IPS-20b (cell line): ENCODE measurements around the gene TRIM39.
"Not testable (repeated sequence)": the region's sequence is repeated elsewhere in the genome, so short reads cannot be mapped to it uniquely, and the experiment has no call there.

Source experiments
- H3K27ac ChIP-seq: one replicate; pipeline ENCODE4 v1.5.1; 2013; ENCODE audit warnings: low read length
- H3K27me3 ChIP-seq: 2 replicates; pipeline ENCODE4 v1.6.1; 2013; ENCODE audit warnings: mild to moderate bottlenecking, low read length, inconsistent platforms; ENCODE audit not compliant: insufficient read depth
- H3K36me3 ChIP-seq: 2 replicates; pipeline ENCODE4 v1.6.1; 2013; ENCODE audit warnings: low read depth, mild to moderate bottlenecking, inconsistent platforms, low read length, moderate library complexity; ENCODE audit not compliant: insufficient read depth
- H3K4me1 ChIP-seq: 2 replicates; pipeline ENCODE4 v1.6.1; 2013; ENCODE audit warnings: mild to moderate bottlenecking, control low read depth, inconsistent platforms, low read length, moderate library complexity; ENCODE audit not compliant: insufficient read depth
- H3K4me3 ChIP-seq: 2 replicates; pipeline ENCODE4 v1.5.1; 2013; ENCODE audit warnings: mild to moderate bottlenecking, low read length, inconsistent platforms
- H3K9ac ChIP-seq: 2 replicates; pipeline ENCODE4 v1.6.1; 2013; ENCODE audit warnings: low read depth, mild to moderate bottlenecking, inconsistent platforms, low read length, moderate library complexity
- H3K9me3 ChIP-seq: 2 replicates; pipeline ENCODE4 v1.6.1; 2013; ENCODE audit warnings: mild to moderate bottlenecking, low read depth, low read length, inconsistent platforms; ENCODE audit not compliant: insufficient read depth

TRIM39 gene

GRCh38 chr6:30352550-30352949 is 25.8 kb downstream of the TRIM39 start:
- H3K27ac ChIP-seq: no peak overlapping the region
- H3K4me3 ChIP-seq: no peak overlapping the region
- H3K27me3 ChIP-seq: no peaks in the 10 kb centered on the region
- no peaks in the 10 kb centered on the region for H3K9me3 ChIP-seq
- no peaks in the 10 kb centered on the region for H3K4me1 ChIP-seq
- no peak overlapping the region for H3K9ac ChIP-seq
- H3K36me3 ChIP-seq: peaks cover under 1% of the 10 kb centered on the region; the same call in 1 of the 2 replicates

- H3K27me3 ChIP-seq: peaks cover 26% of the 10 kb centered on the region
- no peak overlapping the region for H3K9ac ChIP-seq
- H3K9me3 ChIP-seq: no peaks in the 10 kb centered on the region
- no peaks in the 10 kb centered on the region for H3K36me3 ChIP-seq
- no peak overlapping the region for H3K4me3 ChIP-seq
- no peak overlapping the region for H3K27ac ChIP-seq
- no peaks in the 10 kb centered on the region for H3K4me1 ChIP-seq
These were observed 28.6 kb downstream of the TRIM39 start for GRCh38 chr6:30355281-30355680.

GRCh38 chr6:30356536-30356935 is 29.8 kb downstream of the TRIM39 start:
- no peak overlapping the region for H3K9ac ChIP-seq
- H3K27me3 ChIP-seq: peaks cover 34% of the 10 kb centered on the region
- no peaks in the 10 kb centered on the region for H3K9me3 ChIP-seq
- H3K36me3 ChIP-seq: no peaks in the 10 kb centered on the region
- H3K4me3 ChIP-seq: no peak overlapping the region
- H3K4me1 ChIP-seq: no peaks in the 10 kb centered on the region
- H3K27ac ChIP-seq: no peak overlapping the region

- peak overlapping the region; percentile 80 for H3K9ac ChIP-seq
- H3K36me3 ChIP-seq: no peaks in the 10 kb centered on the region
- no peaks in the 10 kb centered on the region for H3K9me3 ChIP-seq
- H3K27me3 ChIP-seq: peaks cover 34% of the 10 kb centered on the region
- H3K27ac ChIP-seq: no peak overlapping the region
- no peaks in the 10 kb centered on the region for H3K4me1 ChIP-seq
- H3K4me3 ChIP-seq: peak overlapping the region; percentile 90
These were observed 31.2 kb downstream of the TRIM39 start for GRCh38 chr6:30357678-30358540.

- Histone ChIP-seq H3K9me3 (no peaks in the 10 kb centered on the region), H3K27me3 (peaks cover 34% of the 10 kb centered on the region), H3K27ac (no peak overlapping the region), H3K4me3 (no peak overlapping the region), H3K4me1 (no peaks in the 10 kb centered on the region), H3K36me3 (no peaks in the 10 kb centered on the region), H3K9ac (no peak overlapping the region)
These were observed 32.5 kb downstream of the TRIM39 start for GRCh38 chr6:30359276-30359675.

GRCh38 chr6:30360139-30360538 is 33.4 kb downstream of the TRIM39 start:
- H3K27ac ChIP-seq: no peak overlapping the region
- H3K27me3 ChIP-seq: peaks cover 34% of the 10 kb centered on the region
- H3K4me1 ChIP-seq: no peaks in the 10 kb centered on the region
- no peak overlapping the region for H3K9ac ChIP-seq
- H3K36me3 ChIP-seq: no peaks in the 10 kb centered on the region
- no peaks in the 10 kb centered on the region for H3K9me3 ChIP-seq
- no peak overlapping the region for H3K4me3 ChIP-seq

GRCh38 chr6:30361661-30362060 is 34.9 kb downstream of the TRIM39 start:
- no peaks in the 10 kb centered on the region for H3K36me3 ChIP-seq
- no peak overlapping the region for H3K9ac ChIP-seq
- H3K27me3 ChIP-seq: peaks cover 39% of the 10 kb centered on the region
- H3K9me3 ChIP-seq: no peaks in the 10 kb centered on the region
- no peak overlapping the region for H3K4me3 ChIP-seq
- H3K4me1 ChIP-seq: no peaks in the 10 kb centered on the region
- no peak overlapping the region for H3K27ac ChIP-seq

- Histone ChIP-seq H3K27me3 (peaks cover 31% of the 10 kb centered on the region), H3K27ac (no peak overlapping the region), H3K36me3 (no peaks in the 10 kb centered on the region), H3K9me3 (no peaks in the 10 kb centered on the region), H3K4me3 (no peak overlapping the region), H3K9ac (no peak overlapping the region), H3K4me1 (no peaks in the 10 kb centered on the region)
These were observed 36.7 kb downstream of the TRIM39 start for GRCh38 chr6:30363459-30363858.

- H3K27me3 ChIP-seq: peaks cover 20% of the 10 kb centered on the region
- H3K4me1 ChIP-seq: no peaks in the 10 kb centered on the region
- no peak overlapping the region for H3K9ac ChIP-seq
- no peak overlapping the region for H3K27ac ChIP-seq
- H3K9me3 ChIP-seq: no peaks in the 10 kb centered on the region
- H3K4me3 ChIP-seq: no peak overlapping the region
- no peaks in the 10 kb centered on the region for H3K36me3 ChIP-seq
These were observed 37.9 kb downstream of the TRIM39 start for GRCh38 chr6:30364591-30364990.

GRCh38 chr6:30369280-30369679 is 42.6 kb downstream of the TRIM39 start:
- not testable (repeated sequence) for H3K27me3 ChIP-seq, H3K4me1 ChIP-seq, H3K9me3 ChIP-seq, H3K27ac ChIP-seq, H3K9ac ChIP-seq, H3K4me3 ChIP-seq, H3K36me3 ChIP-seq

GRCh38 chr6:30378290-30378937 is 51.7 kb downstream of the TRIM39 start:
- H3K9me3 ChIP-seq: no peaks in the 10 kb centered on the region
- no peaks in the 10 kb centered on the region for H3K4me1 ChIP-seq
- H3K9ac ChIP-seq: no peak overlapping the region
- no peak overlapping the region for H3K4me3 ChIP-seq
- peaks cover 44% of the 10 kb centered on the region for H3K27me3 ChIP-seq
- H3K27ac ChIP-seq: no peak overlapping the region
- no peaks in the 10 kb centered on the region for H3K36me3 ChIP-seq

- H3K9me3 ChIP-seq: no peaks in the 10 kb centered on the region
- no peak overlapping the region for H3K9ac ChIP-seq
- H3K27me3 ChIP-seq: peaks cover 48% of the 10 kb centered on the region
- no peak overlapping the region for H3K4me3 ChIP-seq
- H3K27ac ChIP-seq: no peak overlapping the region
- no peaks in the 10 kb centered on the region for H3K36me3 ChIP-seq
- H3K4me1 ChIP-seq: no peaks in the 10 kb centered on the region
These were observed 53.7 kb downstream of the TRIM39 start for GRCh38 chr6:30380464-30380863.
